HG03354 (cell line): Measurements from ENCODE around the gene HSPB7.
"Not testable (repeated sequence)": the region's sequence is repeated elsewhere in the genome, so short reads cannot be mapped to it uniquely, and the experiment has no call there.

Source experiments
- ATAC-seq: cut with Tn5 transposase; IDR thresholded peaks from one replicate; pipeline ENCODE4 v1.9.1; 2021; ENCODE audit warnings: mild to moderate bottlenecking; ENCODE audit not compliant: unreplicated experiment, poor library complexity, severe bottlenecking

Gene HSPB7

DNA sequence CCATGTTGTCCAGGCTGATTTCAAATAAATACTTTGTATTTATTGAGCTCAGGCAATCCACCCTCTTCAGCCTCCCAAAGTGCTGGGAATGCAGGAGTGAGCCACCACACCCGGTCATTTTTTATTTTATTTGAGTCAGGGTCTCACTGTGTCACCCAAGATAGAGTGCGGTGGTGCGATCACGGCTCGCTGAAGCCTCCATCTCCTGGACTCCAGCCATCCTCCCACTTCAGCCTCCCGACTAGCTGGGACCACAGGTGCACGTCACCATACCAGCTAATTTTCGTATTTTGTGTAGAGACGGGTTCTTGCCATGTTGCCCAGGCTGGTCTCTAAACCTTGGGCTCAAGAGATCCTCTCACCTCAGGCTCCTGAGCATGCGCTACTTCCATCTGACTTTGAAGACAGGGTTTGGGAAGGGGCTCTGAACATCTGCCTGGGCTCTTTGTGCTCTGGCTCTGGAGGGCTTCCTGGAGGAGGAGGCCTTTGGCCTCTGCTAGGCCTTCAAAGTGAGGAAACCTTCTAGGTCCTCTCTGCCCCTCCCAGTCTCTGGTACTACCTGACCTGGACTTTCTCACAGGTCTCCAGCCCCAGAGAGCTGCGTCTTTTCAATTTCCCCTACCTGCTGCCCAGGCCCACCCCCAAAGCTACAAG lies 5.8 kb downstream of the HSPB7 start:
- no peak for ATAC-seq

DNA sequence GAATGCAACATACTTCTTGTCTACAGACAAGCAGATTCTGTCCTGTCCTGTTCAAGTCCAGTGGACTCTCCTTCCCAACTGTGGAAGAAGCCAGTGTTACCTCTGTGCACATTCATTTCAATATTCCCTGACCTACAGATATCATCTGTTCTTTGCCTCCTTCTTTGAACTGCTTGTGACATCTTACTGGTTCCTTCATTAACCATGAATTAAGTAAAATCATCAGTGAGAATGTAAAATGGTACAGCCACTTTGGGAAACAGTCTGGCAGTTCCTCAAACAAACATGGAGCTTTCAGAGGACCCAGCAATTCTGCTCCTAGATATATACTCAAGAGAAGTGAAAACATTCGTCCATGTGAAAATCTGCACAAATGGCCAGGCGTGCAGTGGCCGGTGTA lies 7.0 kb downstream of the HSPB7 start:
- ATAC-seq = no peak

DNA sequence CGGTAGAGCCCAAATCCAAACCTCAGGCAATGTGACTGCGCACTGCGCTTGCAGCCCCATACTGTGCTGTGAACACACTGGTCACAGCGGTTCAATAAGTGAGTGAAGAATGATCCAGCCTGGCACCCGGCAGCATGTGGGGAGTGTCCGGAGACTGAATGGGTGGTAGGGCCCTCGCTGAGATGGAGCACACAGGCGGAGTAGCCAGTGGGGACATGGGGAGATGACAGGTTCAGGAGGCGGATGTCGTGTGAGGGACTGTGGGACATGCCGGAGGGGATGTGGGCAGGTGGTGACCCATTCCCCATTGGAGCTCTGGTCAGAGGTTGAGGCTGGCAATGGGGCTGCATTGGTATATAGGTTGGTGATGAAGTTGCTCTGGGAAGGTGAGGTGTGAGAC lies 8.2 kb downstream of the HSPB7 start:
- ATAC-seq = no peak

DNA sequence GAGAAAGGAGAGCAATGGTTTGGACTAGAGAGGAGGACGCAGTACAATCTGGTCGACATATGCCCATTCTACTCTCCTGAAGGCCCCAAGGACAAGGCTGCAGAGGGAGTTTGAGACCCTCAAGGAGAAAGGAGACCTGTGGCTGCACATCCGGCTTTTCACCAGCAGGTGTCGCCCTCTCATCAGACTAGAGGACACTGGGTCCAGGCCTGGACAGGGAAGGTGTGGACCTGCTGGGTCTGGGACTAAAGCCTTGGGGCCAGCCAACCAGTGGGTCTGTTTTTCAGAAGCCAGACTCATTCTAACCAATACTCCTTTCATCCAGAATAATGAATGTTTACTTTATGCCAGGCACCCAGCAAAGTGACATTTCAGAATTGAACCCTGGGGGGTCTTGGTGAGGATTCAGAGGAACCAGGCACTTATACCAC lies 8.8 kb downstream of the HSPB7 start:
- ATAC-seq = no peak

DNA sequence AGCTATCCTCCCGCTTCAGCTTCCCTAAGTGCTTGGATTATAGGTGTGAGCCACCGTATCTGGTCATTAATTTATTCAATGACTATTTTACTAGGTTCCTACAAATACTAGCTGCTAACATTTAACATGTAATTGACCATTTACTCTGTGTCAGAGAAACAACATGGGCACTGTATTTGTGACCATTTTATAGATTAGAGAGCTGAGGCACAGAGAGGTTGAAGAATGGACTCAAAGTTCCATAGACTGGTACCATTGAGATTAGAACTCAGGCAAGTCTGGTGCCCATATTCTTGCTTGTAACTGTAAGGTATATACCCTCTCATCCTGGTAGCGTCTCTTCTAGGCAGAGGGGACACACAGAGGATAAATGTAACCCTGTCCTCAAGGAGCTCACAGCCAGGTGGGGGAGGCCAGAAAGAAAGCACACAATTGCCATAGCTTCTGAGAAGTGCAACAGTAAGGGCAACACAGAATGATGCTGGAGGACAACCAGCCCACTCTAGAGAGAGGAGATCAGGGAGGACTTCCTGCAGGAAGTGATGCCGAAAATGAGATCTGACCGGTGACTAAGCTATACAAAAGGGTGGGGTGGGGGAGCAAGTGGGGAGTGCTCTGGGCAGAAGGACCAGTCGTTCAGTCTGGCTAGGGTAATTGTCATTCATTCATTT lies 10.0 kb downstream of the HSPB7 start:
- ATAC-seq = no peak

DNA sequence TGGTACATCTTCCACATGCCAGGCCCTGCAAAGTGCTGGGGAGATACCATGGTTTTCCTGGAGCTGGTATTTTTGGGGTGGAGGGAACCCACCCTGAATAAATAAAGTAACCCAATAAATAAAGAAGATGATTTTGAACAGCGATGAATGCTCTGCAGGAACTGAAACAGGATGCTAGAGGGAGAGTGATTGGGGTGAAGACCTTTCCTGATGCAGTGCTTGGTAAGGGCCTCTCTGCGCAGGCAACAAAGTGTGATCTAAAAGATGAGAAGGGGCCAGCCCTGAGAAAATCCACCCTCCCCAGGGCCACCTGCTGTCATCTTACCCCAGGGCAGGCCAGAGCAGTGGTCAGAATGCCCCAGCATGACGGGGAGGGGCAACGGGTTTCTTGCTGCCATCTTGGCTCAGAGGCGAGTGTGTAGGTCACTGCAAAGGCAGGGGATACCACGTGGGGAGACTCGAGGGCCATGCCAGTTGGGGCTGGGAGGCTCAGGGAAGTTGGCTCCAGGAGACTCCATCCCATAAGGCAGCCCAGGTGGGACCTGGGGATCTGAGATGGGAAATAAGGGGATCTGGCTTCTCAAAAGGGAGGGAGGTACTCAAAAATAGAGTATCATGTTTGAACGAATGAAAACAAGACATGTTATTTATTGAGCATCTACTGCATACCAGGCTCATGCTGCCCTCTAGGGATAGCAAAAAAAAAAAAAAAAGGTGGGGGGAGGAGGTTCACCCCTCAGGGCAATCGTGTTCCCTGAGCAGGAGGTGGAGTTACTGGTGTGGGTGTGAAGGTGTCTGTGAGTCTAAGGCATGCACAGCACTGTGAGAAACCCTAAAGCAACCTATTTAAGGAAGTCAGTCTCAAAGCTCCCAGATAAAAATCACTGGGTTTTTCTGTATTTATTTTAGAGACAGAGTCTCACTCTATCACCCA lies 11.0 kb downstream of the HSPB7 start:
- no peak for ATAC-seq

DNA sequence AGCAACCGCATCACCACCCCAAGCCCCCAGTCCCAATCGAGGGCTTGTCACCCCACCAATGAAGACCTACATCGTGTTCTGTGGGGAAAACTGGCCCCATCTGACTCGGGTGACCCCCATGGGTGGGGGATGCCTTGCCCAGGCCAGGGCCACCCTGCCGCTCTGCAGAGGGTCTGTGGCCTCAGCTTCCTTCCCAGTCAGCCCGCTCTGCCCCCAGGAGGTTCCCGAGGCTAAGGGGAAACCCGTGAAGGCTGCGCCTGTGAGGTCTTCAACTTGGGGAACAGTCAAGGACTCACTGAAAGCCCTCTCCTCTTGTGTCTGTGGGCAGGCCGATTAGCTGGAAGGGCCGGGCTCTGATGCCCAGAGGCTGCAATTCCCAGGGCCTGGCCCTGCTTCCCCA lies 11.8 kb downstream of the HSPB7 start:
- no peak for ATAC-seq

DNA sequence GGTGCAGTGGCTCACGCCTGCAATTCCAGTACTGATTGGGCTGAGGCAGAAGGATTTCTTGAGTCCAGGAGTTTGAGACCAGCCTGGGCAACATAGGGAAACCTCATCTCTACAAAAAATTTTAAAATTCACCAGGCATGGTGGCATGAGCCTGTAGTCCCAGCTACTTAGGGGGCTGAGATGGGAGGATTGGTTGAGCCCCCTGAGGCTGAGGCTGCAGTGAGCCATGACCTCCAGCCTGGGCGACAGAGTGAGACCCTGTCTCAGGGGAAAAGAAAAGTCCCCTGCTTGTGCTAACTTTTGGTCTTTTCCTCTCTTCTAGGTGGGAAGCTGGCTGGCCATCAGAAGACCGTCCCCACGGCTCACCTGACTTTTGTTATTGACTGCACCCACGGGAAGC lies 12.2 kb downstream of the HSPB7 start:
- no peak for ATAC-seq

DNA sequence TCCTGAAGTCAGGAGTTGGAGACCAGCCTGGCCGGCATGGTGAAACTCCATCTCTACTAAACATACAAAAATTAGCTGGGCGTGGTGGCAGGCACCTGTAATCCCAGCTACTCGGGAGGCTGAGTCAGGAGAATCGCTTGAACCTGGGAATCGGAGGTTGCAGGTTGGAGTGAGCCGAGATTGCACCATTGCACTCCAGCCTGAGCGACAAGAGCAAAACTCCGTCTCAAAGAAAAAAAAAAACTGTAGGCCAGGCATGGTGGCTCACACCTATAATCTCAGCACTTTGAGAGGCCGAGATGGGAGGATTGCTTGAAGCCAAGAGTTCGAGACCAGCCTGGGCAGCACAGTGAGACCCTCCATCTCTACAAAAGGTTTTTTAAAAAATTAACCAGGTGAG lies 16.6 kb downstream of the HSPB7 start:
- ATAC-seq = not testable (repeated sequence)

DNA sequence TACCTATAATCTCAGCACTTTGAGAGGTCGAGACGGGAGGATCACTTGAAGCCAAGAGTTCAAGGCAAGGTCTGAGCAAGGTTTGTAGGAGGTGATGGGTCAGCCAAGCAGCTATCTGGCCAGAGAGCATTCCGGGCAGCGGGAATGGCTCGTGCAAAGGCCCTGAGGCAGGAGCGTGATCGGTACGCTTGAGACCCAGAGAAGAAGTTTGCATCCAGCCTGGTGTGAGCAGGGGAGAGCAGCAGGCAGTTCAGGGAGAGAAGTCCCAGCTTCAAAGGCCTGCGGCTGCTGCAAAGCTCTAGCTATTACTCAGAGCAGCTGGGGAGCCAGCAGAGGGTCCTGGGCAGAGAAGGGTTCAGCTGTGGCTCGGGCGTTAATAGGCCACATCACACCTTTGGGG lies 18.9 kb downstream of the HSPB7 start:
- no peak for ATAC-seq

DNA sequence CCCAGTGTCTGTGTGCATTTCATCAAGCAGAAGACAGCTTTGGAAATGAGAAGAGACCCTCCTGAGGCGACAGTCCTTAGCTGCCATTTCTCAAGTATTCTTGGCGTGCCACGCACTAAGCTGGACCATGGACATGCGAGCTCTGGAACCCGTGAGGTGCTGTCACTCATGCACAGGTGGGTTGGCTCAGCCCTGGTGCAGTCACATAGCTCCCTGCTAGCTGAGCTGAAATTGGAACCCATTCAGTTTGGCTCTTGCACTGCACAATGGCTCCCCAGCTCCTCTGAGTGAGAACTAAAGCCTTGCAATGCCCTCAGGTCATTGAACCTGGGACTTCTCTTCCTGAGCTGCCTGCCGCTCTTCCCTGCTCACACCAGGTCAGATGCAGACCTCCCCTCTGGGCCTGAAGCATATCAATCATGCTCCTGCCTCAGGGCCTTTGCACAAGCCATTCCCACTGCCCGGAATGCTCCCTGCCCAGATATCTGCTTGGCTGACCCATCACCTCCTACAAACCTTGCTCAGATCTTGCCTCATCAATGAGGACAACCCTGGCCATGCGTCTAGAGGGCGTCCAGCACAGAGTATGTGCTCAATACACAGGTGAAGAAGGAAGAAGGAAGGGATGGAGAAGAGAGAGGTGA lies 20.1 kb downstream of the HSPB7 start:
- no peak for ATAC-seq

DNA sequence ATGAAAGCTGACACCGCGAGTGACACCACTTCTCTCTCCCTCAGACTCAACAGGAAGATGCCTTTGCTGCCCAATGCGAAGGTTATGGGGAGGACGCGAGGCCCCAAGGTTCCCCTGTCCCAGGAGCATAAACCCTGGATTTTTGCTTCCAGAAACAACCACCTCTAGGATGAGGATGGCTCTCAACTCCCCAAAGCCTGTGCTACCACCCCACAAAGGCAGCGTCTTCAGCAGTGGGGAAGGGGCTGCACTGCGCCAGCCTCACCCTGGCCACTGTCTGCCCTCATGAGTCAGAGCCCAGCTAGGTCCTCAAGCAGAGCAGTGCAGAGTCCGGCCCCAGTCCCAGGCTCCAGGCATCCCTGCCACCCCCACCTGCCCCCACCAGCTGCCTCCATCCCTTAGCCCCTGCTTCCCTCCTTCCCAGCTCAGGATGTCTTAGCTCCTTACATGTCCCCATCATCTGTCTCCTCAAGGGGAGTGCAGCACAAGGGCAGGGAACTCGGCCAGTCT lies 20.7 kb downstream of the HSPB7 start:
- ATAC-seq = no peak

DNA sequence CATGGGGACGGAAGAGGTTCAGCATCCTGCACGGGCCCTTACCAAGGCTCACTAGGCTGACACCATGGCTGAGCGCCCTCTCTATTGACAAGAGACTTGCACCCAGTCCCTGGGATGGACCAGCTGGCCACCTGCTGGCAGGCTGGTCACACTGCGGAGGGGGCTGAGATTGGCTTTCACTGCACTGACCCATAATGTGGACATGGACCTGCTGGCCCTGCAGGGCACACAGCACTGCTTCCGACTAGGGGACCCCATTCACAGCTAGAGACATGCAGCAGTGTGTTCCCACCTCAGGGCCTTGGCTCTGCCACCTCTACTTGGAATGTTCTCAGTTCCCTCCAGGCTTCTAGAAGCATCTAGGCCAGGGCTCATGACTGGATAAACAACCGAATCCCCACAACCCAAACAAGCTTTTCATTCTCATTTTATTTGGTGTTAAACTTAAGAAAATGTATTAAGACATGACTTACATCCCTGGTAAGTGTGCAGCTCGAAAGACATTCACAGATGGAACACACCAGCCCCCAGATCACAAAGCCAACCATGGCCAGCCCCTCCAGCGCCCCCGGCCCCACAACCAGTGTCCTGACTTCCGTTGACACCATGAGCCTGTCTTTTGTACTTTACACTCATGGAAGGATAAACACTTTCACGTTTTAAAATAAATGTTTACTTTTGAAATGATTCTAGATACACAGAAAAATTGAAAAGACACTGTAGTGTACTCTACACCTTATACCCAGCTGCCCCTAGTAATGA lies 23.1 kb downstream of the HSPB7 start:
- ATAC-seq = no peak

DNA sequence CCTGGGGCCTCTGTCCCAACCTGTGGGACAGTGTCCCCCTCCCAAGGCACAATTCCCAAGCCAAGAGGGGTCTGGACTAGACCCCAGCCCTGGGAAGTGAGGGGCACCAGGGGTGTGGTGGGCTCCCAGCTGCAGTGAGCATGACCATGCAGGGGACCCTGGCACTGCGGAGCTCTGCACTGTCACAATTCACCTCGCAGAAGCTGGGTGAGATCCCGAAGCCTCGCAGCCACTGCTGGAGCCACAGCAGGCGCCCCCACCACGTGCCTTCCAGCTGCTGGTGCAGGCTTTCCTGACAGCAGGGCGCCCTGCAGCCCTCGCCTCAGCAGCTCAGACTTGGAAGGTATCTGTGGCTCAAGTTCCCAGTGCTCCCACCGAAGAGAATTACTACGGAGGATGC lies 23.8 kb downstream of the HSPB7 start:
- ATAC-seq = no peak

DNA sequence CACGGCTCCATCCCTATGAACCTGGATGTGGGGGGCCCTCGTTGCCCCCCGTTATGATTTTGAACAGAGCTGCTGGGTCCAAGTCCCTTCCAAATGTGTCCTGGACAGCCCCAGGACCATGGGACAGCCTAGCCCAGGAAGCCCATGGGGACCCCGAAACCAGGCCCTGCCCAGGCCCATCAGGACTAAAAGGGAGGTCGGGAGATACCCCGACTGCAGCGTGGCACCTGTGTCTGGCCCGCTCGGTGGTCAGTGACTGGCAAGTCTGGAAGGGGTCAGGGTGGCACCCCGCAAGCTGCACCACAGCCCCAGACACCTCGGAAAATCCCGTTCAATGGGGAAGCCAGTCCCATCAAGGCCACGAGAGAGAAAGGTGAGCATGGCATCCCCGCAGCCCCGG lies 24.2 kb downstream of the HSPB7 start:
- ATAC-seq = no peak

DNA sequence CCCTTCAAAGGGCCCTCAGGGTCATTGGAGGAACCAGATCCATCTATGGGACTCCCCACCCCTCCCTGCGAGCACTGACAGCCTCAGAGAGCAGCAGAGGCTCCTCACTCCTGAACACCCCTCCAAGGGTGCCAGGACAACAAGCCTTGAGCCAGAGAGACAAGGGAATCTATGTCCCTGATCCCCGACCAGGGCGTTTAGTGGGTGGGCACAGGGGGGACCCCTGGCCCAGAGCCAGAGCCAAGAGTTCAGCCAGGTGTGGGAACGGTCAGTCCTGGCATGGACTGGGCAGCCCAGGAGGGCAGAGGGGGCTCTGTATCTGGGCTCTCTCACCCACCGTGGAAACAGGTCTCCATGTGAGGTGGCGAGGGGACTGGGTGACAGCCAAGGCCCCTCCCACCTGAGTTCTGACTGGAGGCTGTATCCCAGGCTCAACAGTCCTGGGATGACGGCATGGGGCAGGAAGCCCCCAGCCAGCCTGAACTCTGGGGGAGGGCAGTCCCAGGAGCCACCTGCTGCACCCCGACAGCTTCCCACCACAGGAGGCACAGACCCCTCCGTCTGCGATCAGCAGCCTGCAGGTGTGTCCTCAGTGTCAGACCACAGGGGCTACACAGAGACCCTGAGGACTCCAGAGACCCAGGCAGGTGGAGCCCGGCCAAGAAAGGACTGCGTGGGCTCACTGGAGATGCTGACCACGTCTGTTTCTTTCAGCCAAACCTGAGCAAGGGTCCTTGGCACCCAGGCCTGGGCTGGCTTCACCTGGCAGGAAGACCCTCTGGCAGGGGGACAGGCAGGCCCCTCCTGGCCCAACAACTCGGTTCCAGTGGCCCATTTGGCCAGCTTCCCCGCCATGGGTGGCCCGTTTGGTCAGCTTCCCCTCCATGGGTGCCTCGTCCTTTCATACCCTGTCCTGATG lies 25.0 kb downstream of the HSPB7 start:
- no peak for ATAC-seq

DNA sequence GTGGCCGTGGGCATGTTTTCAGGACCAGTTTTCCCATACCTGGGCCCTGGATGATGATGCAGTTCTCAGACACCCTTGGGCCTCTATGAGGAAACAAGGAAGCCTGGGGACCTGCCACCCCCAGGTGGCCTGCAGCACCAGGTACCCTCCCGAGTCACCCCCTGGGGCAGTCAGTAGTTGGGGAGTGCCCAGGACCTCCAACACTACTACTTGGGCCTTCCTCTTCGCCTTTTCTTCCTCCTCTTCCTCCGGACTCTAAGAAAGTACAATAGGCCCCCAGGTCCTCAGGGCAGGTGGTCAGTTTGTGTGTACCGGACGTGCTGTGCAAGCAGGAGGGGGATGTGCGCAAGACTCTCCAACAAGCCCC lies 25.7 kb downstream of the HSPB7 start:
- no peak for ATAC-seq

DNA sequence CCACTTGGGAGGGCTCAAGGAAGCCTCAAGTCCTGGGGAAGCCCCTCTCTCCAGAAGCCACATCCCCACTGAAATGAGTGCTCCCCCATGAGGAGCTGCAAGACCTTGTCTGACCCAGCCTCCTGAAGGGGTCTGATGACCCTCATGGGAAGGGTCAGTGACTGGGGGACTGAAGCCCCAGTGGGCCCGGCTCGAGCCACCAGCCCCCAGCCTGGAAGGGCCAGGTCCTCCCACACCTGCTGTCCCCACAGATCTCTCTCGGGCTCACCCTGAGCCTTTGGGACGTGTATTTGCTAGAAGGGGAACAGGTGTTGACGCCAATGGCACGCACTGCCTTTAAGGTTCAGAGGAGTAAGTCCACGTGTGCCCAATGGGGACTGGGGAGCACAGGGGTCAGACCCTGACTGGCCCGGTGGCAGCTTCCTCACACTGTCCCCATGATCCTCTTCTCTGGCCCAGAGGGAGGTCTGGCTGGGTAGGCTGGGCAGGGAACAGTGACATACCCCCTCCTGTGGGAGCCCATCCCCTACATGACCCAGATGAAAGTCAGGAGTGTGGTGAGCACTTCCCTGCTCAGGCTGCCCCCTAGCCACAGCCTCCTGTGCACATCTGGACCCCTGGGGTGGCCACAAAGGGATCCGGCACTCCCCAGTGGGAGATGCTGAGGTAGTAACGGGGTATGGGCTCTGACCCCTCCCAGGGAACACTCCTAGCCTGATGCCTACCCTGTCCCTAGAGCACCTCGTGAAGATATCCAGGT lies 26.2 kb downstream of the HSPB7 start:
- no peak for ATAC-seq
